ENCODE data around the gene PARP12.
A peak's percentile ranks its signal among the peaks of the same experiment; 100 is the strongest.
"Not testable (repeated sequence)": the region's sequence is repeated elsewhere in the genome, so short reads cannot be mapped to it uniquely, and the experiment has no call there.

The PARP12 gene

GRCh38 chr7:140062528-140063299 is at the start of gene PARP12:
Gene PARP12, minus strand, starts transcription at chr7:140062951. Its CDS starts 104 bp downstream, at chr7:140062847.
- DNase-seq (ENCODE audit: low read depth) = peak; percentile 85

DNA sequence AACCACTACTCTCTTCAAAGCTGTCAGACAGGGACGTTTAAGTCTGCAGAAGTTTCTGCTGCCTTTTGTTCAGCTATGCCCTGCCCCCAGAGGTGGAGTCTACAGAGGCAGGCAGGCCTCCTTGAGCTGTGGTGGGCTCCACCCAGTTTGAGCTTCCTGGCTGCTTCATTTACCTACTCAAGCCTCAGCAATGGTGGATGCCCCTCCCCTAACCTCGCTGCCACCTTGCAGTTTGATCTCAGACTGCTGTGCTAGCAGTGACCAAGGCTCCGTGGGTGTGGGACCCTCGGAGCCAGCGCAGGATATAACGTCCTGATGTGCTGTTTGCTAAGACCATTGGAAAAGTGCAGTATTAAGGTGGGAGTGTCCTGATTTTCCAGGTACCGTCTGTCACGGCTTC is 46.0 kb upstream of the PARP12 start:
- not testable (repeated sequence) for DNase-seq (ENCODE audit: low read depth)

- DNase-seq (ENCODE audit: low read depth) = no peak
Measured at GRCh38 chr7:140096459-140096858, 33.7 kb upstream of the PARP12 start.

DNA sequence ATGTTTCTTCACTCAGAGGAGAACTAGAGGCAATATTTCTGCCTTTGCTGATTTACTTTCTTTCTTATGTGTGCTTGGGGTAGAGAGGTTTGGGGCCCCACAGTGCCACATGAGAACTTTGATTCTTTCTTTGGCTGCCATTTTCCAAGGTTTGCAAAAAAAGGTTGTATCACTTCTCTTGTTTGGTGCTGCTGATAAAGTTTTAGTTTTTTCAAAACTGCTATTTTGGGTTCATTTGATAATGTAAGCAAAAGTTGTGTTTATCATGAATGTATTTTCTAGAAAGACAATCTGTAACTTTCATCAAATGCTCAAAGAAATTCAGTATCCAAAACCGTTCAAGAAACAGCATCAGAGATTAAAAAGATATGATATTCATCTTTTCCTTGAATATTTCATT is 30.6 kb upstream of the PARP12 start:
- no peak for DNase-seq (ENCODE audit: low read depth)

DNA sequence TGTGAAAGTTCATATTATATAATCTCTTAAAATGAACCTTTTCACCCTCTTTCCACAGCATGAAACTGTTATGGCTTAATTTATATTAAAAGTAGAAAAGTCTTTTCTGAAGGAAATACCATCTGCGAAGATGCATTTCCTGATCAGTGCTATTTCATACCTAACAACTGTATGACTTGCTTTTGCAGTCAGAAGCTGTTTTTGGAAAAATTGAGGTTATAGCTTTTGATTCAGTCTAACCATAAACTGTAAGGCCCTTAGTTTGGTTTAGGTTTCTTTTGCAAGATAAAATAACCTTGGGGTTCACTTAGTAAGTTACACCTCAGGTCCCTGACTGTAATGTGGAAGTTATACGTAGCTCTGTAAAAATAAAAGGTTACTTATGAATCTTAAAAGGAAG is 22.7 kb upstream of the PARP12 start:
- no peak for DNase-seq (ENCODE audit: low read depth)

DNA sequence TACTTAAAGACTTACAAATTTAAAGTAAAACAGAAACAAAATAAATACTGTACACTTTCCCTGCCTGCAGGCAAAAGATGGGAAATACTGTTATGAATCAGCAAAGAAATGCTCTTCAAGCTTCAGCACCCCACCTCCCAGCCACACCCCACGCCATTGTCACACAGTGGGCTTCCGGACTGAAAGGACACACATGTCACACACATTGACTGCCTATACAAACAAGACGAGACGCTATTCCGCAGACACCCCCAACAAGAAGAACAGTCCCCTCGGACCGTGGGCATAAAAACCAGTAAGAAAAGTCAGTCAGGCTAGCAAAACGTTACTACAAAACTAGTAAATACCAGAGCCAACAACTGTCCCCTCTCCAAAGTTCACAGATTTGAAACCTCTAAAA is 22.2 kb upstream of the PARP12 start:
- no peak for DNase-seq (ENCODE audit: low read depth)

DNA sequence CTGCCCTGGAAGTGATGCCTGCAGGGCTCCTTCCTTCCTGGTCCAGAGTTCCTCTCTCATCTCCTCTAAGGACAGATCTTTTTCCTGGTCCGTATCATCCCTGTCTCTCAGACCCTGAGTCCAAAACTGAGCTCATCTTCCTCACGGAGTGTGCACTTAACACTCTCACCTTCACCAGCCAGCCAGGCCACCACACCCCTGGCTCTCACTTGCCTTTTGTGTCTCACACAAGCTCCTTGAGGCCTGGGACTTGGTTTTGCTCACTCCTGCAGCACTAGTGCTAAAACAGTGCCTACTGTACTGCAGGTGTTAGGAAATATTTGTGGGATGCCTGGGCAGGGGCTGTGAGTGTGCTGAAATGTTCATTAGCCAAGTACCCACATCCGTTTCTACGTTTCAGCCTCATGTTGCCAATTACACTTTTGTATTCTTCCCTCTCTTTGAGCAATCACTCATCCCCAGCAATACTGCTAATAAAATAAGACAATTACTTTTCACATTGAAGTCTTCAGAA is 21.4 kb upstream of the PARP12 start:
- no peak for DNase-seq (ENCODE audit: low read depth)

DNA sequence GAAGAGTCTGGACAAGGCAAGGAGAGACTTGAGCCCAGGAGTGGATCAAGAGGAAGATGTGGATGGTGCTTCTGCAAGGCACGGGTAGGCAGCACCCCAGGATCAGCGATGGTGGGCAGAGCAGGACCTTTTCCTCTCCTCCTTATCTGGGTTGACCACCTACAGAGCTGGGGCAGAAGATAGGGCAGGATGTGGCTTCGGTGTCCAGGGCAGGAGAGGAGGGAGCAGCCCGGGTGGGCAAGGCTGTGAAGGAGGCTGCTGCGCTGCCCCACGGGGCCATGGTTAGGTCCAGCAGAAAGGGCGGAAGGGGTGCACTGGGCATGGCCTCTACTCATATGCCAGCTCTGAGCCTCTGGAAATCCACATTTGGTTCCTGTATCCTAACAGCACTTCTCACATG is 20.0 kb upstream of the PARP12 start:
- DNase-seq (ENCODE audit: low read depth) = no peak

DNA sequence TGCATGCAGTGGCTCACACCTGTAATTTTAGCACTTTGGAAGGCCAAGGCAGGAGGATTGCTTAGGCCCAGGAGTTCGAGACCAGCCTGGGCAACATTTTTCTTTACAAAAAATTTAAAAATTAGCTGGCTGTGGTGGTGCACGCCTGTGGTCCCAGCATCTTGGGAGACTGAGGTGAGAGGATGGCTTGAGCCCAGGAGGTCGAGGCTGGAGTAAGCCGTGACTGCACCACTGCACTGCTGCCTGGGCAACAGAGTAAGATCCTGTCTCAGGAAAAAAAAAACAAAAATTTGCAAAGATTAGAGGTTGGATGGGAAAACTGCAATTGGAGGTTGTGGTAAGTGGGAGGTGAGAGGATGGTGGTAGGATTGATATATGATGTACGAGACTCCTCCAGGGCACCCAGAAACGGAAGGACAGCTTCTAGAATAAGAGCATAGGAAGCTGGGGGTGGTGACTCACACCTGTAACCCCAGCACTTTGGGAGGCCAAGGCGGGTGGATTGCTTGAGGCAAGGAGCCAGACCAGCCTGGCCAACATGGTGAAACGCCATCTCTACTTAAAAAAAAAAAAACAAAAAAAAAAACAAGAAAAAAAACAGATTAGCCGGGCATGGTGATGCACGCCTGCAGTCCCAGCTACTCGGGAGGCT is 19.1 kb upstream of the PARP12 start:
- no peak for DNase-seq (ENCODE audit: low read depth)

DNA sequence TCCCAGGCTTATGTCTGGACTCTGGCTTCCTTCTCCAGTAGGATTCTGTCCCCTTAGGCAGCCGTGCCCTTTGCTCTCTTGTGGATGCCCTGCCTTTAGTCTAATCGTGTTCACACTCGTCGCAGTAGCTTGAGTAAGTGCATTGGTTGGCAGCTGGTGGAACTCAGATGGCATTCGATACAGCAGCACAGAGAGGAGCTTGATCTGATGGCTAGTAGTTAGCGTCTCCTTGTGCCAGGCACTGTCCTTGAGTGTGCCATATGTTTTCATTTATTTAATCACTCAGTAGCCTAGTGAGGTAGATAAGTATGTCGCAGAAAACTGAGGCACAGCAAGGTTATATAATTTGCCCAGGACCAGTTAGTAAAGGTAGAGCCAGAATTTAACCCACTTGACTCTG is 18.2 kb upstream of the PARP12 start:
- DNase-seq (ENCODE audit: low read depth) = no peak

GRCh38 chr7:140079121-140079536 is 16.4 kb upstream of the PARP12 start:
- DNase-seq (ENCODE audit: low read depth) = no peak

DNA sequence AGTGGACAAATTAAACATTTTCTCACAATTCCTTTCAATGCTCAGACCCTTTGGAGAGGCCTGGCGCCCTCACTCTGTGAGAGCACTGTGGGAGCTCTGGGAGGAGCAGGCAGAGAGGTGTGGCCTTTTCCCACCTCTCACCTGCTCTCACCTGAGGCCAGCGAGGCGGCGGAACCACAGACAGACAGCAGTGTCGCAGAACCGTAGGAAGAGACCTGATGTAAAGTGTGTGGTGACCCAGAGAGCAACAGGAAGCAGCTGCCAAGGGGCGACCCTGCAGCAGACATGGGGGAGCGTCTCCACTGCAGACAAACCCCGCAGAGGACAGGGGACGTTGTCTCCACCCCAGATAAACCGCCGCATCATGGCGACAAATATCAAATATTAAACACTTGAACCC is 15.6 kb upstream of the PARP12 start:
- no peak for DNase-seq (ENCODE audit: low read depth)

DNA sequence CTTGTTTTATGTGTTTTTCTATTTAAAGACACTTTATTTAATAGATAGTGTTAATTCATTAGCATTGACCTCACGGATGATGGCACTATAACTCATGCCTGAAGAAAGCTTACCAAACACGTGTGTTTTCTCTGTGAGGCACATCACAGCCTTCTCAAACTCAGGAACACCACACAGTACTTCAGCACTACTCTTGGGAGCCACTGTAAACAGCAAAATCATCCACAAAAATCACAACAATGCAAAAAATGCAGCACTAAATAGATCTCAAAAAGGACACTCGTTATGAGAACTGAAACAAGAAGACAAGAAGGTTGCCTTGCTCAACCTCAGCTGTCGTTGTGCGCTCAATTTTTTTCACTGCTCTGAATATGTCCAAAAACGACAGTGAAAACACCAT is 12.0 kb upstream of the PARP12 start:
- no peak for DNase-seq (ENCODE audit: low read depth)

DNA sequence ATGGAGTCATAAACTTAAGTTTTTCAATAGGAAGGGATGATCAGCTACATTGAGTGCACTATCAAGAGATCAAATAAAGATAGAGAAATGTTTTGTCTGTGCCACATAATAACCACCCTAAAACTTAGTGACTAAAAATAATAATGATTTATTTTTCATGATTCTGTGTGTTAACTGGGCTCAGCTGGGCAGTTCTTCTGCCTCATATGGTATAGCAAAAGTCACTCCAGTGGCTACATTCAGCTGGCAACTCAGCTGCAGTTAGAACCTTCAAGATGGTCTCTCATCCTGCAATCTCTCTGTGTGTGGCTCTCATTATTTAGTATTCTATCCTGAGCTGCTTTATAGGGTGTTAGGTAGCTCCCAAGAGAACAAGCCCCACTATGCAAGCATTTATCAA is 7.8 kb upstream of the PARP12 start:
- no peak for DNase-seq (ENCODE audit: low read depth)

DNA sequence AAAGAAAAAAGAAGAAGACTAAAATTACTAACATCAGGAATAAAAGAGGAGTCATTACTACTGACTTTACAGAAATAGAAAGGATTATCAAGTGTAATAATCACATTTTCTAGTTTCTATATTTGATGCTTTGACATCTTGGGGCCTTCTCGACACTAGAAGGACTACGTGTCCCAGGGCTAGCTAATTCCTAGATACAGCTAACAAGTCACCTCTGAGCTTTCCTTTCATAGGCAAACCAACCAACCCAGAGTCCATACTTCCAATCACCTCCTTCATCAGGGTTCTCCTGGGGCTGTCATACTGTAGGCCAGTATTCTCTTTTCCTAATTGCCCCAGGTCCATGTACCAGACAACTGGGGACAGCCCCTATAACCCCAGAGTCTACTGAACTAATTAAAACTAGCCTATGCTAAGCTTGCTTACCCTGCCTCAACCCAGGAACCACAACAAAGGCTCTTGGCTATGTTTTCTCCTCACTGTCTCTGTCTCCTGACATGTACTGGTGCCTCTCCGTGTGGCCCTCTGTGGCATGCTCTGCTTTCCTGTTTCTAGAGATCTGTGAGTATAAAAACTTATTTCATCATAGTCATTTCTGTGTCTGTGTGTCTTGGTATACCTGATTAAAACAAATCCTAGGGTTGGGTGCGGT is 6.7 kb upstream of the PARP12 start:
- no peak for DNase-seq (ENCODE audit: low read depth)

GRCh38 chr7:140068033-140068432 is 5.3 kb upstream of the PARP12 start:
- DNase-seq (ENCODE audit: low read depth) = no peak

DNA sequence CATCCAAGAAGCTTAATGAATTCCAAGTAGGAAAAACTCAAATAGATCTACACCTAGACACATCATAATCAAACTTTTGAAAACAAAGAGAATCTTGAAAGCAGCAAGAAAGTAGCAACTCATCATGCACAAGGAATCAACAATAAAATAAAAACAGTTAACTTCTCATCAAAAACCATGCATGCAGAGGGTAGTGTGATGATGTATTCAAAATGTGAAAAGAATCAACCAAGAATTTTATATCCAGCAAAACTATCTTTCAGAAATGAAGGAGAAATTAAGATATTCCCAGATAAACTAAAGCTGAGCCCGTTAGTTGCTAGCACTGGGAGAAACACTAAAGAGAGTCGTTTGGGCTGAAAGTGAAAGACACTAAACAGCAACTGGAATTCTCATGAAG is 4.3 kb upstream of the PARP12 start:
- no peak for DNase-seq (ENCODE audit: low read depth)

GRCh38 chr7:140062118-140062527 is 628 bp downstream of the PARP12 start:
- DNase-seq (ENCODE audit: low read depth) = peak; percentile 51

- no peak for DNase-seq (ENCODE audit: low read depth)
Measured at GRCh38 chr7:140061607-140061930, 1.2 kb downstream of the PARP12 start.

GRCh38 chr7:140060788-140061606 is 1.8 kb downstream of the PARP12 start:
- DNase-seq (ENCODE audit: low read depth) = no peak

- no peak for DNase-seq (ENCODE audit: low read depth)
Measured at GRCh38 chr7:140060243-140060630, 2.5 kb downstream of the PARP12 start.
